ENCODE results near the gene COA7. TPM values are rescaled to one million over a fixed set of nuclear protein-coding genes. Genes with fewer than 3 reads are reported as not detected.

The COA7 gene
- total RNA-seq, 4 donors from 2014 or later, result 4.1 to 18.8 (median 11.2) TPM

GRCh38 chr1:52645261-52645660 lies 52.9 kb downstream of the COA7 start:
- DNase-seq, result no peak
- Histone ChIP-seq H3K27ac (no peak overlapping the region), H3K27me3 (no peaks in the 10 kb centered on the region), H3K9me3 (no peaks in the 10 kb centered on the region), H3K4me3 (no peak overlapping the region), H3K36me3 (no peaks in the 10 kb centered on the region), H3K4me1 (no peaks in the 10 kb centered on the region)
- intact Hi-C loops (cut with DNase I; ENCODE audit: low total_unique reads), result no loop called here
- TF ChIP-seq POLR2A (IDR thresholded peaks at IDR 0.05), result no peak
- no peak for TF ChIP-seq CTCF (IDR thresholded peaks at IDR 0.05)

GRCh38 chr1:52641307-52641706 lies 56.8 kb downstream of the COA7 start:
- DNase-seq, result no peak
- intact Hi-C loops (cut with DNase I; ENCODE audit: low total_unique reads), result no loop called here
- no peak overlapping the region for H3K4me3 ChIP-seq
- H3K9me3 ChIP-seq, result no peaks in the 10 kb centered on the region
- no peak overlapping the region for H3K27ac ChIP-seq
- no peak for TF ChIP-seq POLR2A (IDR thresholded peaks at IDR 0.05)
- no peak for TF ChIP-seq CTCF (IDR thresholded peaks at IDR 0.05)
- no peaks in the 10 kb centered on the region for H3K36me3 ChIP-seq
- H3K4me1 ChIP-seq, result no peaks in the 10 kb centered on the region
- H3K27me3 ChIP-seq, result no peaks in the 10 kb centered on the region

GRCh38 chr1:52640697-52641096 lies 57.5 kb downstream of the COA7 start:
- no peaks in the 10 kb centered on the region for H3K4me1 ChIP-seq
- H3K36me3 ChIP-seq, result no peaks in the 10 kb centered on the region
- TF ChIP-seq POLR2A (IDR thresholded peaks at IDR 0.05) (no peak), CTCF (IDR thresholded peaks at IDR 0.05) (no peak)
- H3K27ac ChIP-seq, result no peak overlapping the region
- no peaks in the 10 kb centered on the region for H3K27me3 ChIP-seq
- H3K4me3 ChIP-seq, result no peak overlapping the region
- H3K9me3 ChIP-seq, result no peaks in the 10 kb centered on the region
- DNase-seq, result no peak
- intact Hi-C loops (cut with DNase I; ENCODE audit: low total_unique reads), result no loop called here

- TF ChIP-seq CTCF (IDR thresholded peaks at IDR 0.05), result no peak
- TF ChIP-seq POLR2A (IDR thresholded peaks at IDR 0.05), result no peak
Observed at GRCh38 chr1:52637946-52638345, 60.2 kb downstream of the COA7 start.

GRCh38 chr1:52636721-52637695 lies 61.1 kb downstream of the COA7 start:
- TF ChIP-seq CTCF (IDR thresholded peaks at IDR 0.05) (no peak), POLR2A (IDR thresholded peaks at IDR 0.05) (no peak)
- Histone ChIP-seq H3K4me3 (no peak overlapping the region), H3K4me1 (peaks cover 0 to 4% of the 10 kb centered on the region in 2 donors), H3K27me3 (peaks cover 0 to 5% of the 10 kb centered on the region in 2 donors), H3K36me3 (no peaks in the 10 kb centered on the region), H3K9me3 (no peaks in the 10 kb centered on the region), H3K27ac (no peak overlapping the region)
- DNase-seq, result no peak
- intact Hi-C loops (cut with DNase I; ENCODE audit: low total_unique reads), result no loop called here

More at GRCh38 chr1:52637946-52638345, 60.2 kb downstream of the COA7 start:
- Histone ChIP-seq H3K4me3 (no peak overlapping the region), H3K36me3 (no peaks in the 10 kb centered on the region), H3K9me3 (no peaks in the 10 kb centered on the region), H3K27me3 (peaks cover 0 to under 1% of the 10 kb centered on the region in 2 donors), H3K27ac (no peak overlapping the region), H3K4me1 (peaks cover 0 to under 1% of the 10 kb centered on the region in 2 donors)
- no peak for DNase-seq
- intact Hi-C loops (cut with DNase I; ENCODE audit: low total_unique reads), result no loop called here
